Measurements from ENCODE around the gene CLSTN2.

- no peak for TF ChIP-seq RAD21 (IDR thresholded peaks at IDR 0.05)
- TF ChIP-seq YY1 (IDR thresholded peaks at IDR 0.05) = no peak
- TF ChIP-seq, protein P1, sequence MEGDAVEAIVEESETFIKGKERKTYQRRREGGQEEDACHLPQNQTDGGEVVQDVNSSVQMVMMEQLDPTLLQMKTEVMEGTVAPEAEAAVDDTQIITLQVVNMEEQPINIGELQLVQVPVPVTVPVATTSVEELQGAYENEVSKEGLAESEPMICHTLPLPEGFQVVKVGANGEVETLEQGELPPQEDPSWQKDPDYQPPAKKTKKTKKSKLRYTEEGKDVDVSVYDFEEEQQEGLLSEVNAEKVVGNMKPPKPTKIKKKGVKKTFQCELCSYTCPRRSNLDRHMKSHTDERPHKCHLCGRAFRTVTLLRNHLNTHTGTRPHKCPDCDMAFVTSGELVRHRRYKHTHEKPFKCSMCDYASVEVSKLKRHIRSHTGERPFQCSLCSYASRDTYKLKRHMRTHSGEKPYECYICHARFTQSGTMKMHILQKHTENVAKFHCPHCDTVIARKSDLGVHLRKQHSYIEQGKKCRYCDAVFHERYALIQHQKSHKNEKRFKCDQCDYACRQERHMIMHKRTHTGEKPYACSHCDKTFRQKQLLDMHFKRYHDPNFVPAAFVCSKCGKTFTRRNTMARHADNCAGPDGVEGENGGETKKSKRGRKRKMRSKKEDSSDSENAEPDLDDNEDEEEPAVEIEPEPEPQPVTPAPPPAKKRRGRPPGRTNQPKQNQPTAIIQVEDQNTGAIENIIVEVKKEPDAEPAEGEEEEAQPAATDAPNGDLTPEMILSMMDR (IDR thresholded peaks at IDR 0.05; ENCODE audit: low read depth, low read length, missing input control) = no peak
- TF ChIP-seq, protein P2, sequence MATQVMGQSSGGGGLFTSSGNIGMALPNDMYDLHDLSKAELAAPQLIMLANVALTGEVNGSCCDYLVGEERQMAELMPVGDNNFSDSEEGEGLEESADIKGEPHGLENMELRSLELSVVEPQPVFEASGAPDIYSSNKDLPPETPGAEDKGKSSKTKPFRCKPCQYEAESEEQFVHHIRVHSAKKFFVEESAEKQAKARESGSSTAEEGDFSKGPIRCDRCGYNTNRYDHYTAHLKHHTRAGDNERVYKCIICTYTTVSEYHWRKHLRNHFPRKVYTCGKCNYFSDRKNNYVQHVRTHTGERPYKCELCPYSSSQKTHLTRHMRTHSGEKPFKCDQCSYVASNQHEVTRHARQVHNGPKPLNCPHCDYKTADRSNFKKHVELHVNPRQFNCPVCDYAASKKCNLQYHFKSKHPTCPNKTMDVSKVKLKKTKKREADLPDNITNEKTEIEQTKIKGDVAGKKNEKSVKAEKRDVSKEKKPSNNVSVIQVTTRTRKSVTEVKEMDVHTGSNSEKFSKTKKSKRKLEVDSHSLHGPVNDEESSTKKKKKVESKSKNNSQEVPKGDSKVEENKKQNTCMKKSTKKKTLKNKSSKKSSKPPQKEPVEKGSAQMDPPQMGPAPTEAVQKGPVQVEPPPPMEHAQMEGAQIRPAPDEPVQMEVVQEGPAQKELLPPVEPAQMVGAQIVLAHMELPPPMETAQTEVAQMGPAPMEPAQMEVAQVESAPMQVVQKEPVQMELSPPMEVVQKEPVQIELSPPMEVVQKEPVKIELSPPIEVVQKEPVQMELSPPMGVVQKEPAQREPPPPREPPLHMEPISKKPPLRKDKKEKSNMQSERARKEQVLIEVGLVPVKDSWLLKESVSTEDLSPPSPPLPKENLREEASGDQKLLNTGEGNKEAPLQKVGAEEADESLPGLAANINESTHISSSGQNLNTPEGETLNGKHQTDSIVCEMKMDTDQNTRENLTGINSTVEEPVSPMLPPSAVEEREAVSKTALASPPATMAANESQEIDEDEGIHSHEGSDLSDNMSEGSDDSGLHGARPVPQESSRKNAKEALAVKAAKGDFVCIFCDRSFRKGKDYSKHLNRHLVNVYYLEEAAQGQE (IDR thresholded peaks at IDR 0.05) = no peak
- no peak for TF ChIP-seq JUND (IDR thresholded peaks at IDR 0.05)
- TF ChIP-seq, protein P3, sequence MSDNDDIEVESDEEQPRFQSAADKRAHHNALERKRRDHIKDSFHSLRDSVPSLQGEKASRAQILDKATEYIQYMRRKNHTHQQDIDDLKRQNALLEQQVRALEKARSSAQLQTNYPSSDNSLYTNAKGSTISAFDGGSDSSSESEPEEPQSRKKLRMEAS (IDR thresholded peaks at IDR 0.05) = no peak
- no peak for TF ChIP-seq HNF4A (conservative IDR thresholded peaks at IDR 0.05)
- TF ChIP-seq EGR1 (IDR thresholded peaks at IDR 0.05; ENCODE audit: low read depth in 2 of 2) = no peak
- no peak for TF ChIP-seq GABPA (IDR thresholded peaks at IDR 0.05 in 1 of 2, conservative IDR thresholded peaks at IDR 0.05 in 1 of 2)
- TF ChIP-seq TAF1 (conservative IDR thresholded peaks at IDR 0.05) = no peak
- TF ChIP-seq NR2F2 (IDR thresholded peaks at IDR 0.05) = no peak
- no peak for TF ChIP-seq FOXA1 (IDR thresholded peaks at IDR 0.05)
- TF ChIP-seq, protein P4, sequence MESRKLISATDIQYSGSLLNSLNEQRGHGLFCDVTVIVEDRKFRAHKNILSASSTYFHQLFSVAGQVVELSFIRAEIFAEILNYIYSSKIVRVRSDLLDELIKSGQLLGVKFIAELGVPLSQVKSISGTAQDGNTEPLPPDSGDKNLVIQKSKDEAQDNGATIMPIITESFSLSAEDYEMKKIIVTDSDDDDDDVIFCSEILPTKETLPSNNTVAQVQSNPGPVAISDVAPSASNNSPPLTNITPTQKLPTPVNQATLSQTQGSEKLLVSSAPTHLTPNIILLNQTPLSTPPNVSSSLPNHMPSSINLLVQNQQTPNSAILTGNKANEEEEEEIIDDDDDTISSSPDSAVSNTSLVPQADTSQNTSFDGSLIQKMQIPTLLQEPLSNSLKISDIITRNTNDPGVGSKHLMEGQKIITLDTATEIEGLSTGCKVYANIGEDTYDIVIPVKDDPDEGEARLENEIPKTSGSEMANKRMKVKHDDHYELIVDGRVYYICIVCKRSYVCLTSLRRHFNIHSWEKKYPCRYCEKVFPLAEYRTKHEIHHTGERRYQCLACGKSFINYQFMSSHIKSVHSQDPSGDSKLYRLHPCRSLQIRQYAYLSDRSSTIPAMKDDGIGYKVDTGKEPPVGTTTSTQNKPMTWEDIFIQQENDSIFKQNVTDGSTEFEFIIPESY (IDR thresholded peaks at IDR 0.05) = no peak
- no peak for TF ChIP-seq SP1 (IDR thresholded peaks at IDR 0.05)
Observed at GRCh38 chr3:140373234-140373633, 438.2 kb downstream of the CLSTN2 start.
